GM19025 (cell line): ENCODE results near the gene OR52E6.

ENCODE experiments used
- ATAC-seq: cut with Tn5 transposase; IDR thresholded peaks from one replicate; pipeline ENCODE4 v1.9.1; 2021; ENCODE audit warnings: mild to moderate bottlenecking, low read depth, moderate library complexity; ENCODE audit not compliant: unreplicated experiment

Gene OR52E6

DNA sequence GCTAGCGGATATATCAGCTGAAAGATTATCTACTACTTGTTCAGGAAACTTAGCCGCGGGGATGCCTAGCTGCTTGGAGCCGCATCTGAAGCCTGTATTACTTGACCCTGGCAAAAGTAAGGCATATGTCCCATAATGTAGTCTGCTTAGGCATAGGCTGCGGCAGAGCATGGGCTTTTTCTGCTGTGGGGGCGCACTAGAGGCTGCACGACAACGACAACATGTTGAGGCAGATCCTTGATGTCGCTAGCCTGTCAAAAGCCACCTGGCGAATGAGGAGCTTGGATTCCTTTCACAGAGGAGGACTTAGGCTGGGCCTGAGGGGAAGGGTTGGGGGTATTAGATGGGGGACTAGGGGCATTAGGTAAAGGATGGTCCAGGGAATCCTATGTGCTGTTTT, 34.1 kb downstream of the OR52E6 start:
- ATAC-seq: no peak

- no peak for ATAC-seq
These were observed 37.7 kb downstream of the OR52E6 start for GRCh38 chr11:5803982-5804381.

- ATAC-seq: no peak
These were observed 45.2 kb downstream of the OR52E6 start for GRCh38 chr11:5796541-5796940.

DNA sequence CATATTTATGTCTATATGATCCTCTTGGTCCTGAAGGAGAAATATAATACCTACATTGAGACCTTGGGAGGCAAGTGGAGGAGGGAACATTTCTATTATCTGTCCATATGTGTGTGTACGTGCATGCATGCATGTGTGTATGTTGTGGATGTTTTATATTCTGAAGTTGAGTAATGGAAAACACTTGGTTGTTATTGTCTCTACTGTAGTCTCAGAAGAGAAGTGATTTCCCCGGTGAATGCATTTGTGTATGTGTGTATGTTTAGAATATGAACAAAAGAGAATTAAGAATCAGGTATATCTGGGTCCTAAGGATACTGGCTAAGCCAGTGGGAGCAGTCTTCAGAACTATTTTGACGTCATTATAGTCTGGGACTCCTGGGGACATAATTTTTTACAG, 50.5 kb downstream of the OR52E6 start, which contains the start of gene OR52N1:
TSS of gene OR52N1 (minus strand) at position 101 of the 400 bp plus-strand sequence. CDS start 2,449 bp downstream, outside the sequence.
- ATAC-seq: no peak
